HG03139 (cell line): ENCODE results near the gene ANO9.
"Not testable (repeated sequence)": the region's sequence is repeated elsewhere in the genome, so short reads cannot be mapped to it uniquely, and the experiment has no call there.

ENCODE experiments used
- ATAC-seq: cut with Tn5 transposase; IDR thresholded peaks from one replicate; pipeline ENCODE4 v1.9.1; 2021; ENCODE audit not compliant: unreplicated experiment

The ANO9 gene

GRCh38 chr11:389369-389768 is 52.4 kb downstream of the ANO9 start:
- not testable (repeated sequence) for ATAC-seq

GRCh38 chr11:387193-387793 is 54.5 kb downstream of the ANO9 start:
- no peak for ATAC-seq

- no peak for ATAC-seq
Measured at GRCh38 chr11:386483-386882, 55.3 kb downstream of the ANO9 start.

- ATAC-seq = no peak
Measured at GRCh38 chr11:385594-386351, 56.0 kb downstream of the ANO9 start.

GRCh38 chr11:384511-384910 is 57.3 kb downstream of the ANO9 start:
- ATAC-seq = no peak

- no peak for ATAC-seq
Measured at GRCh38 chr11:383431-383830, 58.4 kb downstream of the ANO9 start.

GRCh38 chr11:382081-382629 is 59.7 kb downstream of the ANO9 start:
- no peak for ATAC-seq

GRCh38 chr11:381501-382072 is 60.2 kb downstream of the ANO9 start:
- no peak for ATAC-seq

- ATAC-seq = no peak
Measured at GRCh38 chr11:380996-381395, 60.8 kb downstream of the ANO9 start.

GRCh38 chr11:380491-380890 is 61.3 kb downstream of the ANO9 start:
- ATAC-seq = no peak

- ATAC-seq = no peak
Measured at GRCh38 chr11:380095-380480, 61.7 kb downstream of the ANO9 start.

GRCh38 chr11:379205-380094 is 62.4 kb downstream of the ANO9 start:
- no peak for ATAC-seq

- ATAC-seq = no peak
Measured at GRCh38 chr11:377883-378500, 63.8 kb downstream of the ANO9 start.

GRCh38 chr11:377174-377865 is 64.5 kb downstream of the ANO9 start:
- no peak for ATAC-seq

GRCh38 chr11:376531-377173 is 65.2 kb downstream of the ANO9 start:
- no peak for ATAC-seq

GRCh38 chr11:375065-376025 is 66.5 kb downstream of the ANO9 start:
- no peak for ATAC-seq

GRCh38 chr11:373716-374551 is 67.9 kb downstream of the ANO9 start:
- ATAC-seq = no peak
